Right atrium auricular region (tissue), 2 donors: ENCODE results near the gene PDK2. TPM values are rescaled to one million over a fixed set of nuclear protein-coding genes. Genes with fewer than 3 reads are reported as not detected.

Experiments
- total RNA-seq, 2 donors: library from RNA; depleted of rRNA; stranded (reverse); fragments of >200 nt; gene quantifications; one replicate each; pipeline ENCODE4 v1.1.0, GENCODE V29; 2016

PDK2 gene
- total RNA-seq, 2 donors from 2014 or later, result 186 to 214 TPM

Other genes starting within 250 kb of the PDK2 start
- gene TAC4, start 247.3 kb upstream of the PDK2 start, total RNA-seq, result not detected
- under 1 TPM in 1 of 2 donors, not detected in 1; 0.71 TPM for gene DLX4, start 126.2 kb upstream of the PDK2 start, total RNA-seq
- gene DLX3, start 100.1 kb upstream of the PDK2 start, total RNA-seq, result under 1 TPM in 1 of 2 donors, not detected in 1; 0.12 TPM
- 10 to 100 TPM; 29.5 to 61.8 TPM for gene ITGA3, start 39.2 kb upstream of the PDK2 start, total RNA-seq
- 1 to 10 TPM in 1 of 2 donors, under 1 TPM in 1; 0.78 to 1.1 TPM for gene SAMD14, start 34.8 kb downstream of the PDK2 start, total RNA-seq
- gene PPP1R9B, start 55.3 kb downstream of the PDK2 start, total RNA-seq, result 10 to 100 TPM; 16.9 to 24.2 TPM
- gene SGCA, start 70.7 kb downstream of the PDK2 start, total RNA-seq, result 100 to 1,000 TPM; 120 to 207 TPM
- gene COL1A1, start 106.3 kb downstream of the PDK2 start, total RNA-seq, result 100 to 1,000 TPM in 1 of 2 donors, 10 to 100 TPM in 1; 19.8 to 180 TPM
- not detected for gene TMEM92, start 179.1 kb downstream of the PDK2 start, total RNA-seq